Lung (tissue), 12 donors: ENCODE data around the gene ALDH4A1. TPM values are rescaled to one million over a fixed set of nuclear protein-coding genes. Genes with fewer than 3 reads are reported as not detected.
"Not testable (repeated sequence)": the region's sequence is repeated elsewhere in the genome, so short reads cannot be mapped to it uniquely, and the experiment has no call there.

Experiments used
- ATAC-seq: fragments of 200-7000 bp; cut with Tn5 transposase; one replicate; pipeline ENCODE4 v1.9.1; 2020; ENCODE audit warnings: moderate number of reproducible peaks; ENCODE audit not compliant: insufficient read depth, low FRiP score
- DNase-seq, 3 donors: peaks; one replicate each; pipeline ENCODE4 v3.0.0-alpha.2; 2013 to 2017
- H3K27ac ChIP-seq, 2 donors: one replicate each; pipeline ENCODE4 v1.5.1; 2013; ENCODE audit warnings: mild to moderate bottlenecking in 2 of 2, moderate library complexity in 2 of 2, control low read depth in 1 of 2, inconsistent platforms in 1 of 2, low read depth in 1 of 2, low read length in 1 of 2
- H3K27me3 ChIP-seq, 3 donors: one replicate each; pipeline ENCODE4 v1.5.1; 2013; ENCODE audit warnings: low read length in 2 of 3; ENCODE audit not compliant: control insufficient read depth in 3 of 3, insufficient read depth in 3 of 3
- H3K36me3 ChIP-seq, 4 donors: one replicate each; pipeline ENCODE4 v1.5.1; 2013; ENCODE audit warnings: low read length in 4 of 4, mild to moderate bottlenecking in 1 of 4, moderate library complexity in 1 of 4; ENCODE audit not compliant: control insufficient read depth in 4 of 4, insufficient read depth in 4 of 4
- H3K4me1 ChIP-seq, 5 donors: one replicate each; pipeline ENCODE4 v1.5.1; 2013; ENCODE audit warnings: low read length in 5 of 5, mild to moderate bottlenecking in 2 of 5, moderate library complexity in 1 of 5; ENCODE audit not compliant: control insufficient read depth in 5 of 5, insufficient read depth in 5 of 5
- H3K4me3 ChIP-seq: one replicate; pipeline ENCODE4 v1.5.1; 2013; ENCODE audit warnings: mild to moderate bottlenecking, control low read depth, moderate library complexity
- H3K9ac ChIP-seq, 2 donors: one replicate each; pipeline ENCODE4 v1.5.1; 2013; ENCODE audit warnings: low read length in 2 of 2, control low read depth in 1 of 2; ENCODE audit not compliant: insufficient read depth in 1 of 2
- H3K9me3 ChIP-seq, 4 donors: one replicate each; pipeline ENCODE4 v1.5.1; 2013; ENCODE audit warnings: low read length in 3 of 4, mild to moderate bottlenecking in 1 of 4, moderate library complexity in 1 of 4; ENCODE audit not compliant: control insufficient read depth in 4 of 4, insufficient read depth in 3 of 4
- CTCF ChIP-seq: IDR thresholded peaks from 2 replicates; pipeline ENCODE4 v1.5.1; 2012; ENCODE audit warnings: mild to moderate bottlenecking; ENCODE audit errors: control extremely low read depth, extremely low read depth
- WGBS, 2 donors: extraction: QIAGEN DNeasy Blood & Tissue Kit; methylation state at CpG; one replicate each; pipeline ENCODE4 v1.1.7; 2013; 5-methylcytosine and 5-hydroxymethylcytosine counted together
- polyA plus RNA-seq, 2 donors: library from polyadenylated mRNA; stranded (reverse); fragments of 200-250 nt; gene quantifications; one replicate each; pipeline ENCODE4 v1.2.1, GENCODE V29; 2013
- total RNA-seq, 2 donors: library from RNA; depleted of rRNA in 1 of 2; stranded (reverse); fragments of >200 nt in 1 of 2; gene quantifications; one replicate each; pipeline ENCODE4 v1.2.1, GENCODE V29; 2014 to 2021
- donor health status: control.
- donor health status: control.
- donor health status: Bipolar disorder and iron deficiency.
- donor health status: healthy.
- donor health status: DM: yes; HTN: yes; CAD: no.

ALDH4A1 gene
- total and polyA plus RNA-seq, 4 donors: 6.4 to 16.3 (median 11.2) TPM

- H3K4me1 ChIP-seq: no peaks in the 10 kb centered on the region
- ATAC-seq (no peak), DNase-seq (no peak)
- peaks cover 0 to 8% (median 0%) of the 10 kb centered on the region in 4 donors for H3K9me3 ChIP-seq
- no peak overlapping the region for H3K27ac ChIP-seq
- WGBS, 2 donors: 93 to 96% methylated on average over 17 of the region's 17 CpGs
- H3K27me3 ChIP-seq: no peaks in the 10 kb centered on the region
- no peak overlapping the region for H3K4me3 ChIP-seq
- H3K9ac ChIP-seq: no peak overlapping the region
- no peaks in the 10 kb centered on the region for H3K36me3 ChIP-seq
- TF ChIP-seq CTCF: no peak
Observed at GRCh38 chr1:18840145-18840544, 62.2 kb downstream of the ALDH4A1 start.

DNA sequence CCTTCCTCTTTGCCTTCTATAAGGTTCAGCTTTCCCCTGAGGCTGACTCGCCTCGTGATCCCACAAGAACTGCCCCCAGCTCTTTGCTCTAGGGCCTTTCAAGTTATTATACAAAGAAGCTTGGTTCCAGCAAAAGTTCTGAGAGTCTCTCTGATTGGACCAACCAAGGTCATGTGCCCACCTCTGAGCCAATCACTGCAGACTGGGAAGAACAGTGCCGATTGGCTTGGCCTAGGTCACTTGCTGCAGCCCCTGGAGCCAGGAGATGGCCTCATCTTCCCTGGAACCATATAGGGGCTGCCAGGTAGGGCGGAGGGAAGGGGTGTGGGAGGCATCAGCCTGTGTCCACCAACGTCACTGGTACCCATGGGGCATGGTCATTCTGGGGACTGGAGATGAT lies 65.7 kb downstream of the ALDH4A1 start:
- Histone ChIP-seq H3K27ac (no peak overlapping the region), H3K36me3 (no peaks in the 10 kb centered on the region), H3K4me1 (no peaks in the 10 kb centered on the region), H3K27me3 (peaks cover 0 to 9% (median 0%) of the 10 kb centered on the region in 3 donors), H3K9ac (no peak overlapping the region), H3K9me3 (peaks cover 0 to 8% (median 0%) of the 10 kb centered on the region in 4 donors), H3K4me3 (no peak overlapping the region)
- WGBS, 2 donors: 76 to 83% methylated on average over 5 of the region's 5 CpGs
- ATAC-seq (no peak), DNase-seq (no peak)
- no peak for TF ChIP-seq CTCF

GRCh38 chr1:18832319-18832718 lies 70.0 kb downstream of the ALDH4A1 start:
- 32 to 41% methylated on average over 1 of the region's 1 CpG for WGBS, 2 donors
- not testable (repeated sequence) for H3K36me3 ChIP-seq, H3K4me1 ChIP-seq, H3K4me3 ChIP-seq, H3K9ac ChIP-seq, H3K27ac ChIP-seq, DNase-seq, ATAC-seq
- Histone ChIP-seq H3K27me3 (peaks cover 0 to 13% (median 0%) of the 10 kb centered on the region in 3 donors), H3K9me3 (peaks cover 0 to 20% (median 0%) of the 10 kb centered on the region in 4 donors)

DNA sequence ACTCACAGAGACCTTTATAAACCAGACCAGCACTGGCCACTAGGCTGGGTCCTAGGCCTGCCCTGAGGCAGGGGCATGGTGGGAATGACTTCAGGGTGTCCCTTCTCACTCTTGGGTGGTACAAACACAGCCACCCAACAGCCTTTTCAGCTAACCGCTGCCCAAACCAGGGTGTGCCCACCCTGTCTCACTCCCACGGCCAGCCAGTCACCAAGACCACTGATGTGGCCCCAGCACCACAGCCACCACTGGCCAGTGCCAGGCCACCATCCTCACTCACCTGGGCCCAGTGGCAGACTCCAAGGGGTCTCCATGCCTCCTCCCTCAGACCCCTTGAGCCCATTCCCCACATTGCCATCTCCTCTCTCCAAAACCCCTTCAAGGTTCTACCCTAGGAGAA lies 70.7 kb downstream of the ALDH4A1 start:
- no peaks in the 10 kb centered on the region for H3K36me3 ChIP-seq
- H3K9me3 ChIP-seq: peaks cover 0 to 23% (median 0%) of the 10 kb centered on the region in 4 donors
- no peak overlapping the region for H3K9ac ChIP-seq
- WGBS, 2 donors: 90 to 93% methylated on average over 2 of the region's 2 CpGs
- H3K27ac ChIP-seq: no peak overlapping the region
- no peak overlapping the region for H3K4me3 ChIP-seq
- no peak for TF ChIP-seq CTCF
- DNase-seq (no peak), ATAC-seq (no peak)
- peaks cover 0 to 13% (median 0%) of the 10 kb centered on the region in 3 donors for H3K27me3 ChIP-seq
- no peaks in the 10 kb centered on the region for H3K4me1 ChIP-seq
